ENCODE measurements around the gene ESPL1.
"Not testable (repeated sequence)": the region's sequence is repeated elsewhere in the genome, so short reads cannot be mapped to it uniquely, and the experiment has no call there.

Gene ESPL1

DNA sequence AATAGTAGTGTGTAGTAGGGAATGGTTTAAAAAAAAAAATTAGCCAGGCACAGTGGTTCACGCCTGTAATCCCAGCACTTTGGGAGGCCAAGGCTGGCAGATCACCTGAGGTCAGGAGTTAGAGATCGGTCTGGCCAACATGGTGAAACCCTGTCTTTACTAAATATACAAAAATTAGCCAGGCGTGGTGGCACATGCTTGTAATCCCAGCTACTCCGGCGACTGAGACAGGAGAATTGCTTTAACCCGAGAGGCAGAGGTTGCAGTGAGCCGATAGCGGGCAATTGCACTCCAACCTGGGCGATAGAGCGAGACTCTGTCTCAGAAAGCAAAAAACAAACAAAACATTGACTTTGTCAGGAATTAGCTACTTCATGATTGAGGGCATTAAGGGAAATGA lies 29.0 kb downstream of the ESPL1 start:
- not testable (repeated sequence) for DNase-seq (ENCODE audit: low read depth in 1 of 2, low spot score in 1 of 2)

DNA sequence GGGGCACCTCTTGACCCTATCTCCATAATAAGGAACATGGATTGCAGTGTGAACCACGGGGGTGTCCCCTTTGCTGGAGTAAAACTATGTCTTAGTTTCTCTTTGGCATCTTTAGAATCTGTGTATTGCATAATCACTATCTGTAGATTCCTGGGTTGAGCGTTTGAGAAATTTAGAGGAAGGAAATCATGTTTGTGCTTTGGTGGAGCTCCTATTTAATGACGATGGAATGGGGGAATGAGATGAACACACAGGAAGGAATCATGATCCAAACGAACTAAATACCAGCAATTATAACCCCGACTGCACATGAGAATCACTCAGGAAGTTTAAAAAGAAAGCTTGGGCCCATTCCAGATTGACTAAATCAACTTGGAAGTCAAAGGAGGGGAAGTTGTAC lies 30.1 kb downstream of the ESPL1 start:
- no peak for DNase-seq (ENCODE audit: low read depth in 1 of 2, low spot score in 1 of 2)

DNA sequence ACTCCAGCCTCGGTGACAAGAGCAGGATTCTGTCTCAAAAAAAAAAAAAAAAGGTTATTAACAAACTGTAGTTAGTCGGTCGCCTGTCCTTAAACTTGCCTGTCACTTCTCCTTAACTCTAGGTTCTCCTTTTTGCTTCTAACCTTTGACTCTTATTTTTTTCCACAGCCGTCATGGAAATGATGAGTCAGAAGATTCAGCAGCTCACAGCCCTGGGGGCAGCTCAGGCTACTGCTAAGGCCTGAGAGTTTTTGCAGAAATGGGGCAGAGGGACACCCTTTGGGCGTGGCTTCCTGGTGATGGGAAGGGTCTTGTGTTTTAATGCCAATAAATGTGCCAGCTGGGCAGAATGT lies 31.0 kb downstream of the ESPL1 start:
- peak in 1 of 2 donors; percentile 72 for DNase-seq (ENCODE audit: low read depth in 1 of 2, low spot score in 1 of 2)

DNA sequence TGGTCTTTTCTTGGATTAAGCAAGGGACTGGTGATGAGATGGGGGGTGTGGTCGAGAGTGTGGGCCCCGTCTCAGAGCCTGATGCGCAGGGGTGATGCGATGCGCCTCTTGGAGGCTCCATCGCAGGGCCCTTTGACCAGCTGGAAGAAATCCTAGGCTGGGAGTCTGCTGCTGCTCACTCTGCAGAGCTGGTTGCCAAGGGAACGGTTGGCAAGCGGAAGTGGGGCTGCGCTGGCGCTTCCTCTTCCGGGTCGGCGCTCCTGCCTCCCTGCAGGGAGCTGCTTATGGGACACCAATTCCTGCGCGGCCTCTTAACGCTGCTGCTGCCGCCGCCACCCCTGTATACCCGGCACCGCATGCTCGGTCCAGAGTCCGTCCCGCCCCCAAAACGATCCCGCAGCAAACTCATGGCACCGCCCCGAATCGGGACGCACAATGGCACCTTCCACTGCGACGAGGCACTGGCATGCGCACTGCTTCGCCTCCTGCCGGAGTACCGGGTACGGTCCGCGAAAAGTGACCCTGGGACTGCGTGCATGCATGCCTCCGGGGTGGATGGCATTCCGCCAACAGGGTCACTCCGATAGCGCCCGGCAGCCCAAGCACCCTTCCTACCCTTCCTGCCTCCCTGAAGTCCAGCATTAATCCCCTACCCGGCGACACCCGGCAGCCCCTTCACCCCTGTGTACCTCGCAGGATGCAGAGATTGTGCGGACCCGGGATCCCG lies 31.5 kb downstream of the ESPL1 start, which contains the start of gene MYG1:
MYG1 (plus strand) TSS at position 242 of the 727 bp plus-strand sequence; CDS start at position 285, 43 bp downstream.
- DNase-seq (ENCODE audit: low read depth in 1 of 2, low spot score in 1 of 2), result peak; percentile 70 to 80

DNA sequence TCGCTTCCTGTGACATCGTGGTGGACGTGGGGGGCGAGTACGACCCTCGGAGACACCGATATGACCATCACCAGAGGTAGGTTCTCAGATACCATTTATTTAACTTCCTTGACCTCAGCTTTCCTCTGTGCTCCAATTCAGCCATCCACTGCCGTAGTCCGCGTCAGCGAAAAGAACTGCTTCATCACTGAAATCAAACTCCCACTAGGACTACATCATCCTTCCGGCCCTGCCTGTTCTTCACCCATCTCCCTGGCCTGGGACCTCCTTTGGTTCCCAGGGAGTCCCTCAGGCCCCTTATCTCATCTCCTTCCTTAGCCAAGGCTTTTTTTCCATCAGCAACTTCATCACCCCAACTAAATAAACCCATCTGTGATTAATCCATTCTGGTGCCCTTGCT lies 32.1 kb downstream of the ESPL1 start:
- no peak for DNase-seq (ENCODE audit: low read depth in 1 of 2, low spot score in 1 of 2)

DNA sequence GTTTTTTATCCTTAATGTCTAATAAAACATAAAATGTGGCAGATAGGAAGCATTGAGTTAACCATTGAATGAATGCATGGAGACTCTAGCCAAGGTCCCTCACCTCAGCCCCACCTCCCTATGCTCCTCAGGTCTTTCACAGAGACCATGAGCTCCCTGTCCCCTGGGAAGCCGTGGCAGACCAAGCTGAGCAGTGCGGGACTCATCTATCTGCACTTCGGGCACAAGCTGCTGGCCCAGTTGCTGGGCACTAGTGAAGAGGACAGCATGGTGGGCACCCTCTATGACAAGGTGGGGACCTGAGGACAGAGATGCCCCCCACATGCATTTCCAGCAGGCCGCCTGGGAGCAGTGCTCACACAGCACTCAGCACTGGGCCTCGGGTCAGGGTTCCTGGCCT lies 34.8 kb downstream of the ESPL1 start:
- DNase-seq (ENCODE audit: low read depth in 1 of 2, low spot score in 1 of 2), result no peak

DNA sequence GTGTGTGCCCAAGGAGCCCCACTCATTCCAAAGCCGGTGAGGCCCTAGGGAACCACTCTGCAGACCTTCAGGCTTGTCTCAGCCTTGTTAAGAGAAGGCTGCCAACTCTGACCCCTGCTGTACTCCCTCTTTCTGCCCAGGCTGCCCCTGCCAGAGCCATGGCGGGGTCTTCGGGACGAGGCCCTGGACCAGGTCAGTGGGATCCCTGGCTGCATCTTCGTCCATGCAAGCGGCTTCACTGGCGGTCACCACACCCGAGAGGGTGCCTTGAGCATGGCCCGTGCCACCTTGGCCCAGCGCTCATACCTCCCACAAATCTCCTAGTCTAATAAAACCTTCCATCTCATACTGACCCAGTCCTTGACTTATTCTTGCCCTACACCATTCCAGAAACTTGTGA lies 38.7 kb downstream of the ESPL1 start:
- DNase-seq (ENCODE audit: low read depth in 1 of 2, low spot score in 1 of 2), result no peak

DNA sequence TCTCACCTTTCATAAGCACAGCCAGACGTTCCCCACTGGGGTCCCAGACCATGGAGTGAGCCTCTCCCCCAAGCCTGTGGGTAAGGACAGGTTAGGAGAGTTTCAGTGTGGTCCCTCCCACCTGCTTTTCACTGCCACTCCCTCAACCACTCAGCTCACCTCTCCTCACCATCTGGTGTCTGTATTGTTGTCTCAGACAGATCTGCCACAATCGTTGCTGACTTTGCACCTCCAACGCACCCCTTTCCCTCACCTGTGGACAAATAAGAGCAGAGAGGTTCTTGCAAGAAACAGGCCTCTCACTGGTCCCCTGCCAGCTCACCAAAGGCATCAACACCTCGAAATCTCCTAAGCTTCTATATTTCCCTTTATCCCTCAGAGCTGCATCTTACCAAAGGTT lies 40.2 kb downstream of the ESPL1 start:
- no peak for DNase-seq (ENCODE audit: low read depth in 1 of 2, low spot score in 1 of 2)

DNA sequence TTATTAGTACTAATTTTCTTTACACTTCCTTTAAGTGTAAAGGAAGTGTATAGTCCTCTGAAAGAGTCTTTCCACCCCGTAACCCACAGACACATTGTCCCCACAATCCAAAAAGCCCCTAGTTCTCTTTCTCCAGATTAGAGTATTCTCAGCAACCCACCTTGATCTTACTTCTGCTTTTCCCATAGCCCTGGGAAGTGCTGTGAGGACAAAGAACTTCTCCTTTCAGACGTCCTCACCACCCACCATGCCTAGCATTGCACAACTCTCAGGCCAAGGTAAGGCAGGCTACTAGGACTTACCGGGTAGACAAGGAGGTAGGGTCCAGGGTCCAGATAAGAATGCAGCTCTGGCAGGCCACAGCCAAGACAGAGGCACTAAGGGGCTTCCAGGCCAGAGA lies 45.9 kb downstream of the ESPL1 start:
- DNase-seq (ENCODE audit: low read depth in 1 of 2, low spot score in 1 of 2), result no peak

DNA sequence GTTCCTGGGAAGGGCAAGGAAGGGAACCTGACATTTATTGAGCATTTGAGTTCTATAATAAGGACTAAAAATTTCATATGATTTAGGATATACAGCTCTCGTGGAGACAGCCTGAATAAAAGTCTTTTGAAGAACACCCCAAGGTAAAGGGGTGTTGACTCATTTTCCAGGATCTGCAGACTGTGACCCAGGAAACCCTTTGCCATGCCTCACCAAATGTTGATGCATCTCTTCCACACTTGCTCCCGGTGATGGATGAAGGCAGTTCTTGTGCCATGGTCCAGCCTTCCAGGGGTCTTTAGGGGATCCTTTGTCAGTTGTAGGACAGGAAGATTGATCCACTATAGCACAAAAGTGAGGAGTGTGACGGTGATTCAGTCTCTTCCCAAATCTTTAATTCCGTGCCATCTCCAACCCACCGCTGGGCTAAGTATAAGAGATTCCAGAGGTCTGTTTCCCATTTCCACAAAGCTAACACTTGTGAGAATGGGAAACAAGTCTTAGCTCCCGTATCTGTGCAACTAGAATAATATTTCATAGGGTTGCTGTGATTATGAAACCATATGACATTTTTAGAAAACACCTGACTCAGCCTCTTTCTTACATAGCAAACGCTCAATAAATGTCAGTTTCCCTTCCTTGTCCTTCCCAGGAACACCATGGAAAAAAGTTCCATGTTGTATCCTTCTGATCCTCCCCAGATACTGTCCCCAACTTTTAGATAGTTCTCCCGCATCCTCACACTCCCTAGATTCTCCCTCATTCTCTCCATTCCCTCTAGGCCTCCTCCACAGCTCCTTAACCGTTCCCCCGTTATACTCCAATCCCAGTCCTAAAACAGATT lies 52.5 kb downstream of the ESPL1 start:
- no peak for DNase-seq (ENCODE audit: low read depth in 1 of 2, low spot score in 1 of 2)

DNA sequence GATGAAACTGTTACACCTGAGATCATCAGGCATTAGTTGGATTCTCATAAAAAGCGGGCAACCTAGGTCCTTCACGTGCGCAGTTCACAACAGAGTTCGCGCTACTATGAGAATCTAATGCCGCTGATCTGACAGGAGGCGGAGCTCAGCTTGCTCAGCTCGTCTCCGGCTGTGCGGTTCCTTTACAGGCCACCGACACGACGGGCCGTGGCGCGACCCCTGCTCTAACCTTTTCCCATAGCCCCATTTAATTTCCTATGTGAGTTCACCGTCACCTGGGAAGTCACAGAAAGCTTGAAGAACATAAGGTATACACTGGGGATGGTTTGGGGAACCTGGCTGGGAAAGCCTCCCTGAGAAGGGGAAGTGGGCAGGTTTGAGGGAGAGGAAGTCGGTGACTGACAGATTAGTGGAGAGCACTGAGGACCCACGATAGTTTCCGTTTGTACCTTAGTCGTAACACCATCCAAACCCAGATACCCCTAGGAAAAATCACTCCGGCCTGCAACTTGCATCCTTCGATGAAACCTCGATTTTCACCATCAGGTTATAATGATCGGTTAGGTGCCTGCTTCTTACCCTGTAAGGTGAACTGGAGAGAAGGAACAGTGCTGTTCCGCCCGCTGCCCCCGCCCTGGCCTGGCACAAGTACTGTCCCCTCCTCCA lies 56.1 kb downstream of the ESPL1 start:
- peak; percentile 17 to 37 for DNase-seq (ENCODE audit: low read depth in 1 of 2, low spot score in 1 of 2)

DNA sequence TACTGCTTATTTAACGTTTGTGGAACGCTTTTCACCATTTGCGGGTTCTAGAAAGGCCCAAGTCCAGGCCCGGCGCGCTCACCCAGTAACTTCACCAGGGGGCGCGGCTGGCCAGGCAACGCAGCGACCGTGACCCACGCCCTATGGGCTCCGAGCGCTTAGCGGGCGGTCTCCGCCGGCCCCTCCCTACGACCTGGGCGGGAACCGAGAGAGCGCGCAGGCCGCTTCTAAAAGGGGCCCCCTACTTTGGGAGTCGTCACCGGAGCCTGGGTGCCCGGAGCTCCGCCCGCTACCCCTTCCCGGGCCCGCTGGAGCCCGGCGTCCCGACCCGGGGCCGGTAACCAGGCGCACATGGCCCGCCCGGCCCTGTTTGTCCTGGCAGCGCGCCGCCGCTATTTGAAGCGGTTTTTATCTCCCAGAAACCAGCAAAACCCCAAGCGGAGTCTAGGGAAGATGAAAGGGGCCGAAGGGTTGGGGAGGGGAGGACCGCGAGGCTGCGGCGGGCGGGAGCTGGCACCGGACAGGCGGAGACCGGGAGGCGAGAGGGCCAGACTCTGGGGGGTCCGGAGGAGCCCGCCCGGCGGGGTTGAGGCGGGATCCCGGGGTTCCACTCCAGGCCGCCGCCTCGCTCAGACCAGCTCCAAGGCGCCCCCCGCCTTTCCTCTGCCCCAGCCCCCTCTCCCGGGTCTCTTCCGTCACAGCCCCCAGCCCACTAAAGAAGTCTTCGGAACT lies 56.8 kb downstream of the ESPL1 start:
- DNase-seq (ENCODE audit: low read depth in 1 of 2, low spot score in 1 of 2), result peak; percentile 75 to 83

DNA sequence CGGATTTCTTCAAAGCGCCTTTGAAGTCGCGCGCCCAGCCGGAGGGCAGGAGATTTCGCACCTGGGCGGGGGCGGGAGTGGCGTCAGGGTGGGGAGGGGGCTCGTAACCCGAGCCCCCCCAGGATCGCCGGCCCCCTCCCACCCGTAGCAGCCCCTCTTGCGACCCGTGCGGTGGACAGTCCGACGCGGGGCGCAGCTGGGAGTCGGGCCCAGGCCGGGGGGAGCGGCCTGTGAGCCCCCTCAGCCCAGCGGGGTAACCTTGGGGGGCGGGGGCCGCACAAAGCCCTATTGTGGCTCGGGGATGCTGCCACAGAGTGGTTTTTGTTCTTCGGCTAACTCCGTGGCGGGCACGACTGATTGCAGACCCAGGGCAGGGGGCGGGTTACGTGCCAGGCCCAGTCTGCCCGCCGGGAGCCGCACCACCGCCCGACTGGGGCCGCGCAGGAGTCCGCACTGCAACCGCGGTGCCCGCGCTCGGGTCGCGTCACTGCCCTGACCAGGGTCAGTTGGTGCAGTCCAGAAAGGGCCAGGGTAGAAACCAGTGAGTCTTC lies 57.5 kb downstream of the ESPL1 start:
- no peak for DNase-seq (ENCODE audit: low read depth in 1 of 2, low spot score in 1 of 2)

DNA sequence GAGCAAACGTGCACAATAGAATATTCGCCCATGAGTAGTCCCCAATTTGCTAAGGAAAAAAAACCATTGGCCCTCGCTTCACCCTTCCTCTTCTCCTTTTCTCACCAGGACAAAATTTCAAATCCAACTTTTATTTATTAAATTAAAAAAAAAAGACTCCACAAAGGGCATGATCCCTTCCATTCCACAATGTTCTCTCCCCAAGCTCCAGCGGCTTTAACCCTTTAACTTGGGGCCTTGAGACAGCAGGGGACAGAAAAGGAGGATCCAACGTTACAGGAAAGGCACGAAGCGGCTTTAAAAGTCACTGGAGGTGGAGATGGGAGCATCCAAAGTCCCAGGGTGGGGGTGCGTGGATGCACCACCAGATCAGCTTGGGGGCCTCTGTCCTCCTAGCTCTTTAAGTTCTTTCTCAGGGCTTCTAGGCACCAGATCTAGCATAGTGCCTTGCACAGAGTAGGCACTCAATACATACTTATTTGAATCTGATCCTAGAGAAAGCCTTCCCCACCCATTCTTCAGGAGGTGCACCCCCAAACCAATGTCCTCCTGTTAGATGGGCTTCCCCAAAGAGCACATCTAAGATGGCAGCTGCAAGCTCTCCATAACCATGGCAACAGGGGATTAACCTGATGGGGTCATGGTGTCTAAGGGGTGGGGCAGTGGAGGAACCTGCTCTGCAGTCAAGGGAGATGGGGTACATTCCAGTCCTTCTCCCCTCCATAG lies 58.5 kb downstream of the ESPL1 start:
- DNase-seq (ENCODE audit: low read depth in 1 of 2, low spot score in 1 of 2), result no peak

DNA sequence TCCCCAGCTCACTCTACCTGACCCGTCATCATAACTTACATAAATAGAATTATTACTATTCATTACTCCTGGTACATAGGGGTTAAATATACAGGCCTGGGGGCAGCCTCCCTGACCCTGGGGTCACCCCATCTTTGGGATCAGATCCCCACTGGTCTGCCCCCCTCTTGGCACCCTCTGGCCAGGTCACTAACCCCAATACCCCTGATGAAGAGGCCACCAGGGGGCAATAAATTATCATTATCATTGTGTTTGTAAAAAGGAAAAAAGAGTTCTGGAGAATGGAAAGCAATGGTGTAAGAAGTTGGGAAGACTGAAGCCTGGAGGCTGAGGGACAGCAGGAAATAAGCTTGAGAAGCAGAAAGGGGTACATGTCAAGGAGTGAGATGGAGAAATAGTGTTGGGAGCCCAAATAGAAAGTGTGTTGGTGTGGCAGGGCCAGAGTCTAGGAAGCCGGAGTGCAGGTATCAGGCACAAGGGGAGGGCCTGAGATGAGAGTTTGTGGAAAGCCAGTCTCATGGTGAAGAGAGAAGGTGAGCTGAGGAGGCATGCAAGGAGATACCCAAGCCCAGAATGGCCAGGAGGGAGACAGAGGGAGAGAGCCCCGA lies 59.4 kb downstream of the ESPL1 start:
- DNase-seq (ENCODE audit: low read depth in 1 of 2, low spot score in 1 of 2), result no peak

DNA sequence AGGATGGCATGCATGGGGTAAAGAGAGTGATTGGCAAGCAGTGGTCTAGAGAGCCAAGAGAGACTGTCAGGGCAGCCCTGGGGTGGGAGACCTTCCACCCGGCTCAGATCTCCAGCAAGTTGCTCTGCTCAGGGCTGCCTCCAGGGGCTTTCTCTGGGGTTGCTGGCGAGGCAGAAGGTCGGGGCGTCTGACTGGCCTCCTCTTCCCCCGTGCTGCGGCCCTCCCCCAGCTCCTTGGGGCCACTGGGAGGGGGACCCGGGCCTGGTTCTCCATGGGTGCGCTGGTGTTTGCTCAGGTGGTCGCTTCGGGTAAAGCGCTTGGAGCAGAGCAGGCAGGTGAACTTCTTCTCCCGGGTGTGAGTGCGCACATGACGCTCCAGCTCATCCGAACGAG lies 59.9 kb downstream of the ESPL1 start:
- DNase-seq (ENCODE audit: low read depth in 1 of 2, low spot score in 1 of 2), result no peak

DNA sequence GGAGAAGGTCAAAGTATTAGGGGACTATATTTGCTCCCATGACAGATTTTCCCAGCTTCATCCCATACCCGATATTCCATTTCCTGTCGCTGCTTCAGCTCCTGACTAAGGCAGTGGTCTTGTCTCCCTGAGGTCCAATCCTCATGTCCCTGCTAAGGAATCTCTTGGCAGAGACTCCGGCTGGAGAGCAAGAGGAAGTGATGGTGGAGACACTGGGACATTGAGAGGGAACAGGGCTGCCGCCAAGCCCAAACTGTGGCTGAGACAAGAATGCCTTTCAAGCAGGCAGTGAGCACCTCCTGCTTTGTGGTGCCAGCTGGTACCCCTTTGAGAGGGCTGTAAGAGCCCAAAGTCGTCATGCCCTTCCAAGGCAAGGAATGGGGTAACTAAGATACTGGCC lies 62.6 kb downstream of the ESPL1 start:
- DNase-seq (ENCODE audit: low read depth in 1 of 2, low spot score in 1 of 2), result no peak

DNA sequence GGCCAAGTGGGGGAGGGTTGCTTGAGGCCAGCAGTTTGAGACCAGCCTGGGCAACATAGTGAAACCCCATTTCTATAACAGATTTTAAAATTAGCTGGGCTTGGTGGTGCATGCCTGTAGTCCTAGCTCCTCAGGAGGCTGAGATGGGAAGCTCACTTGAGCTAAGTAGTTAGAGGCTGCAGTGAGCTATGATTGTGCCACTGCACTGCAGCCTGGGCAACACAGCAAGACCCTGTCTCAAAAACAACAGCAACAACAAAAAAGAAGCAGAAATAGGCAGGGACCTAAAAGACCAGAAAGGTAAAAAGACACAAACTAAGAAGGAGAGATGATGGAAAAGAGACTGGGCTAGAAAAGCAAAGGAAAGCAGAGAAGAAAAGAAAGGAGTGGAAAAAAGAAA lies 64.2 kb downstream of the ESPL1 start:
- DNase-seq (ENCODE audit: low read depth in 1 of 2, low spot score in 1 of 2), result not testable (repeated sequence)

DNA sequence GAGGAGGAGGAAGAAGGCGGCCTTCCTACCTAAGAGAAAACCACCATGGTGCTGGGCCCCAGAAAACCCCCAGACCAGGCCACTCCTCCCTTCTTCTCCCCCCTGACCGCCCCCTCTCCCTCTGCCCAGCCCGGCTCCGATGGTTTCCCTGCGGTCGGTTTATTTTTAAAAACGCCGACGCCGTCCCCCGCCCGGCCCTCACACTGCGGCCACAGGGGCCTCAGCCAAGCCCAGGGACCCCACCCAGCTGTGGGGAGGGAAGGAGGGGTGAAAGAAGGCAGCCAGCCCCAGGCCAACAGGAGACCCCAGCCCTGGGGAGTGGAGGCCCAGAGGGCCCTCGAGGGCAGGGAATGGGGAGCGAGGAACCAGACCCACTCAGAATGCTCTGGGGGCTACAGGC lies 64.6 kb downstream of the ESPL1 start:
- no peak for DNase-seq (ENCODE audit: low read depth in 1 of 2, low spot score in 1 of 2)

DNA sequence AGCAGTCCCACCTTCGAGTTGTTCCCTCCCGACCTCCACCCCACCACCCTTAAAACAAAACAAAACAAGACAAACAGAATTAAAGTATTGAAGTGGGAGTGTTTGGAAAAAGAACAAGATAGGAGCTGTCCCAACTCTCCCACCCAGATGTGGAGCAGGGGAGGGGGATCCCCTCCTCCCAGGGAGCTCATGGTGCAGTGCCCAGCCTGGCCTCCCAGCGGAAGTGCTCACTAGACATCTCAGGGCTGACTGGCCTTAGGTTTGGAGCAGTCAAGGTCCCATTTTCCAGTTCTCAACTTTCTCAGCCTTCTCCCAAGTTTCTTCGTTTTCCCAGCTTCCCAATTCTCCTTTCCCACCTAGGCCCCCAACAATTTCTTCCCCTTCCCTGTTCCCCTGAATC lies 65.2 kb downstream of the ESPL1 start:
- no peak for DNase-seq (ENCODE audit: low read depth in 1 of 2, low spot score in 1 of 2)

All from activated CD4-positive, alpha-beta T cell treated with anti-CD3 and anti-CD28 coated beads, Interleukin-2, amount 50 U/mL, for 24 hours (primary cell).